ENCODE measurements around the gene FAAP20. TPM values are rescaled to one million over a fixed set of nuclear protein-coding genes. Genes with fewer than 3 reads are reported as not detected.

FAAP20 gene
- total and polyA plus RNA-seq, 2 donors (not counting 3 experiments of a cell fraction or from before 2014, with no cell fraction given) = 31.5 to 62.6 TPM

DNA sequence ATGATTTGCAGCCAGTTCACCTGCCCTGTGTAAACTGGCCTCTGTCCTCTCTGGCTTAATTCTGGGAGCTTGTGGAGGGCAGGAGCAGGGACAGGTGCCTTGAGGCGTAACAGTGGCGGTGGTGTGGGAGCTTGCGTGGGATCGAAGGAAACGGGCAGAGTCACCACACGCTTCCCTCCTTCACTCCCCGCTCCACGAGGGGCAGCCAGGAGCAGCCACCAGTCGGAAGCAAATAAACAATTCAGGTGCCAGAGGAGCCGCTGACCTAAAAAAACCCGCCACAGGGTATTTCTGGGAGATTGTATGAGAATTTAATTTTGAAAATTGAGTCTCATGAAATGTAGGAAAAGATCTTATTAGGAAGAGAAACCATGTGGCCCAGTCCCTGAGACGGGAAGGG lies 26.0 kb downstream of the FAAP20 start:
- FAIRE-seq = no peak
- Histone ChIP-seq H3K4me1 (ENCODE audit: control insufficient read depth, extremely low read depth, insufficient read depth, low read length) (no peaks in the 10 kb centered on the region), H3K9me3 (replicated peaks; ENCODE audit: control insufficient read depth, insufficient read depth, low read length) (no peaks in the 10 kb centered on the region), H3K4me2 (ENCODE audit: insufficient read depth, low read length) (no peak overlapping the region), H2AFZ (ENCODE audit: low read depth, low read length) (no peak overlapping the region), H3K9ac (replicated peaks; ENCODE audit: extremely low read depth, insufficient read depth, low read length) (no peak overlapping the region), H4K20me1 (replicated peaks; ENCODE audit: control insufficient read depth, extremely low read depth, insufficient read depth, low read length) (no peaks in the 10 kb centered on the region), H3K79me2 (ENCODE audit: control insufficient read depth, insufficient read depth, low read length) (no peaks in the 10 kb centered on the region), H3K4me3 (replicated peaks in 1 of 3; ENCODE audit: insufficient read depth in 1 of 3, low read depth in 1 of 3, low read length in 3 of 3) (no peak overlapping the region), H3K9me1 (replicated peaks; ENCODE audit: control insufficient read depth, extremely low read depth, insufficient read depth, low read length) (no peaks in the 10 kb centered on the region), H3K36me3 (ENCODE audit: control insufficient read depth in 2 of 2, extremely low read depth in 1 of 2, insufficient read depth in 2 of 2, low read length in 2 of 2) (no peaks in the 10 kb centered on the region), H3K27me3 (ENCODE audit: control insufficient read depth in 2 of 2, insufficient read depth in 2 of 2, low read length in 2 of 2) (no peaks in the 10 kb centered on the region), H3K27ac (ENCODE audit: insufficient read depth, low read depth, low read length) (no peak overlapping the region)
- TF ChIP-seq FOS (IDR thresholded peaks at IDR 0.05; ENCODE audit: borderline replicate concordance, insufficient read depth, low read length) (no peak), GATA2 (IDR thresholded peaks at IDR 0.05; ENCODE audit: insufficient read depth, insufficient read length, low read depth, low read length) (no peak), EZH2 (IDR thresholded peaks at IDR 0.05; ENCODE audit: borderline replicate concordance, low read depth, low read length, severe bottlenecking) (no peak), MYC (IDR thresholded peaks at IDR 0.05; ENCODE audit: low read depth, low read length) (no peak), POLR2AphosphoS5 (IDR thresholded peaks at IDR 0.05; ENCODE audit: insufficient read depth, low read depth, low read length) (no peak), JUN (IDR thresholded peaks at IDR 0.05; ENCODE audit: borderline replicate concordance, insufficient read depth, insufficient read length, low read depth) (no peak), MAX (IDR thresholded peaks at IDR 0.05; ENCODE audit: insufficient read depth, insufficient read length) (no peak), POLR2A (IDR thresholded peaks at IDR 0.05; ENCODE audit: low read depth, low read length) (no peak)
- TF ChIP-seq, protein P1, sequence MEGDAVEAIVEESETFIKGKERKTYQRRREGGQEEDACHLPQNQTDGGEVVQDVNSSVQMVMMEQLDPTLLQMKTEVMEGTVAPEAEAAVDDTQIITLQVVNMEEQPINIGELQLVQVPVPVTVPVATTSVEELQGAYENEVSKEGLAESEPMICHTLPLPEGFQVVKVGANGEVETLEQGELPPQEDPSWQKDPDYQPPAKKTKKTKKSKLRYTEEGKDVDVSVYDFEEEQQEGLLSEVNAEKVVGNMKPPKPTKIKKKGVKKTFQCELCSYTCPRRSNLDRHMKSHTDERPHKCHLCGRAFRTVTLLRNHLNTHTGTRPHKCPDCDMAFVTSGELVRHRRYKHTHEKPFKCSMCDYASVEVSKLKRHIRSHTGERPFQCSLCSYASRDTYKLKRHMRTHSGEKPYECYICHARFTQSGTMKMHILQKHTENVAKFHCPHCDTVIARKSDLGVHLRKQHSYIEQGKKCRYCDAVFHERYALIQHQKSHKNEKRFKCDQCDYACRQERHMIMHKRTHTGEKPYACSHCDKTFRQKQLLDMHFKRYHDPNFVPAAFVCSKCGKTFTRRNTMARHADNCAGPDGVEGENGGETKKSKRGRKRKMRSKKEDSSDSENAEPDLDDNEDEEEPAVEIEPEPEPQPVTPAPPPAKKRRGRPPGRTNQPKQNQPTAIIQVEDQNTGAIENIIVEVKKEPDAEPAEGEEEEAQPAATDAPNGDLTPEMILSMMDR (IDR thresholded peaks at IDR 0.05; ENCODE audit: extremely low read depth in 1 of 2, insufficient read depth in 1 of 2, low read depth in 1 of 2, low read length in 2 of 2) = no peak
- ChIA-PET POLR2A (no interaction called here), CTCF (no interaction called here)
- intact Hi-C loops (cut with micrococcal nuclease) (no loop called here), dilution Hi-C loops (cut with MboI; ENCODE audit: extremely low pct_ligation_motif_present, low sequenced_read_pairs) (no loop called here)
- no peak for DNase-seq (ENCODE audit: low read depth, low spot score)
- BruUV-seq (replicated peaks) = no TSS peak
